Endothelial cell of umbilical vein (primary cell): ENCODE results near the gene ABCA7. TPM values are rescaled to one million over a fixed set of nuclear protein-coding genes. Genes with fewer than 3 reads are reported as not detected.

ENCODE experiments used
- BruUV-seq: library from RNA; stranded (reverse); fragments of 400-500 nt; replicated peaks from 2 replicates; lab custom pipeline; 2021; lab: Mats Ljungman, UMichigan
- CTCF ChIA-PET: fragments of 300-600, 350-600 bp; sonication (Branson Sonifier 250); formaldehyde crosslinking; loops from one replicate; lab custom pipeline; 2021; ENCODE audit warnings: antibody characterized with exemption, inconsistent platforms; lab: Charles Lee
- POLR2A ChIA-PET: fragments of 300-600, 350-600 bp; sonication (Branson Sonifier 250); formaldehyde crosslinking; loops from one replicate; lab custom pipeline; 2021; ENCODE audit warnings: antibody characterized with exemption, inconsistent platforms; lab: Charles Lee
- DNase-seq: peaks from one replicate; pipeline ENCODE4 v3.0.0-alpha.2; 2011; ENCODE audit warnings: low read depth, low spot score
- FAIRE-seq: peaks from 2 replicates; lab custom pipeline; 2011; peaks lifted over from hg19 to GRCh38; lab: Jason Lieb, UNC
- H2AFZ ChIP-seq: 2 replicates; pipeline ENCODE4 v1.6.0; 2012; ENCODE audit warnings: low read depth, low read length, control low read depth, inconsistent platforms
- H3K27ac ChIP-seq: 2 replicates; pipeline ENCODE4 v1.5.1; 2011; ENCODE audit warnings: low read depth, mild to moderate bottlenecking, control low read depth, low read length, moderate library complexity; ENCODE audit not compliant: insufficient read depth
- H3K27me3 ChIP-seq, 2 experiments: 2 replicates each; pipeline versions ENCODE4 v1.6.0 to v1.6.1; 2011; ENCODE audit warnings: low read length in 2 of 2, mixed read lengths in 1 of 2; ENCODE audit not compliant: control insufficient read depth in 2 of 2, insufficient read depth in 2 of 2
- H3K36me3 ChIP-seq, 2 experiments: 2 replicates in 1 of 2; 3 replicates in 1 of 2; pipeline ENCODE4 v1.5.1; 2011; ENCODE audit warnings: low read length in 2 of 2, mild to moderate bottlenecking in 1 of 2, moderate library complexity in 1 of 2; ENCODE audit not compliant: control insufficient read depth in 2 of 2, insufficient read depth in 2 of 2; ENCODE audit errors: extremely low read depth in 1 of 2
- H3K4me1 ChIP-seq: 3 replicates; pipeline ENCODE4 v1.5.1; 2011; ENCODE audit warnings: mild to moderate bottlenecking, low read length; ENCODE audit not compliant: control insufficient read depth, insufficient read depth; ENCODE audit errors: extremely low read depth
- H3K4me2 ChIP-seq: 2 replicates; pipeline ENCODE4 v1.6.1; 2011; ENCODE audit warnings: low read length, control low read depth, mixed read lengths; ENCODE audit not compliant: insufficient read depth
- H3K4me3 ChIP-seq, 3 experiments: fragments of 200-600 bp in 1 of 3; sonication (generic), shearing (Covaris generic) in 1 of 3; replicated peaks in 1 of 3; 2 replicates each; pipeline ENCODE4 v1.5.1; 2011 to 2016; ENCODE audit warnings: control low read depth in 3 of 3, low read length in 3 of 3, mild to moderate bottlenecking in 2 of 3, inconsistent platforms in 1 of 3, low read depth in 1 of 3, moderate library complexity in 1 of 3; ENCODE audit not compliant: insufficient read depth in 1 of 3
- H3K79me2 ChIP-seq: 2 replicates; pipeline ENCODE4 v1.6.0; 2012; ENCODE audit warnings: low read length, inconsistent platforms; ENCODE audit not compliant: control insufficient read depth, insufficient read depth
- H3K9ac ChIP-seq: replicated peaks from 2 replicates; pipeline ENCODE3; 2011; ENCODE audit warnings: low read length, control low read depth; ENCODE audit not compliant: insufficient read depth; ENCODE audit errors: extremely low read depth
- H3K9me1 ChIP-seq: replicated peaks from 3 replicates; pipeline ENCODE4 v1.6.0; 2011; ENCODE audit warnings: mild to moderate bottlenecking, low read length; ENCODE audit not compliant: control insufficient read depth, insufficient read depth; ENCODE audit errors: extremely low read depth
- H3K9me3 ChIP-seq: replicated peaks from 2 replicates; pipeline ENCODE4 v1.5.1; 2012; ENCODE audit warnings: low read length, inconsistent platforms; ENCODE audit not compliant: control insufficient read depth, insufficient read depth
- H4K20me1 ChIP-seq: replicated peaks from 2 replicates; pipeline ENCODE3; 2011; ENCODE audit warnings: mild to moderate bottlenecking, low read length; ENCODE audit not compliant: control insufficient read depth, insufficient read depth; ENCODE audit errors: extremely low read depth
- EZH2 ChIP-seq: IDR thresholded peaks from 2 replicates; pipeline ENCODE4 v1.6.1; 2012; ENCODE audit warnings: borderline replicate concordance, low read depth, mild to moderate bottlenecking, moderate library complexity, low read length, inconsistent platforms; ENCODE audit not compliant: severe bottlenecking
- FOS ChIP-seq: IDR thresholded peaks from 2 replicates; pipeline ENCODE4 v1.6.1; 2011; ENCODE audit warnings: mild to moderate bottlenecking, low read length, moderate library complexity, borderline replicate concordance; ENCODE audit not compliant: insufficient read depth
- GATA2 ChIP-seq: IDR thresholded peaks from 2 replicates; pipeline ENCODE4 v1.7.0; 2011; ENCODE audit warnings: low read depth, mild to moderate bottlenecking, moderate library complexity, mixed read lengths, low read length; ENCODE audit not compliant: insufficient read length, insufficient read depth
- JUN ChIP-seq: IDR thresholded peaks from 2 replicates; pipeline ENCODE4 v1.6.1; 2011; ENCODE audit warnings: borderline replicate concordance, low read depth; ENCODE audit not compliant: insufficient read length, insufficient read depth
- MYC ChIP-seq: IDR thresholded peaks from one replicate; pipeline ENCODE4 v1.6.1; 2011; ENCODE audit warnings: mild to moderate bottlenecking, low read depth, low read length
- POLR2A ChIP-seq: IDR thresholded peaks from 2 replicates; pipeline ENCODE4 v1.6.1; 2012; ENCODE audit warnings: low read depth, mild to moderate bottlenecking, control low read depth, low read length
- POLR2AphosphoS5 ChIP-seq: IDR thresholded peaks from 2 replicates; pipeline ENCODE4 v1.6.1; 2012; ENCODE audit warnings: low read depth, mild to moderate bottlenecking, control low read depth, low read length, moderate library complexity; ENCODE audit not compliant: insufficient read depth
- dilution Hi-C: fragments of 300-500 bp; cut with MboI; formaldehyde crosslinking; loops from one replicate; pipeline ENCODE4 v1.15.0; 2019; ENCODE audit warnings: low sequenced_read_pairs; ENCODE audit not compliant: extremely low pct_ligation_motif_present
- intact Hi-C: fragments of 100-400 bp; cut with micrococcal nuclease; formaldehyde crosslinking; loops from one replicate; pipeline ENCODE4 v1.10.0; 2022
- polyA plus RNA-seq, 4 experiments: library from polyadenylated mRNA; depleted of rRNA in 3 of 4; stranded (reverse) in 3 of 4; unstranded in 1 of 4; fragments of >200 nt; gene quantifications; 2 replicates each; pipeline versions ENCODE4 v1.2.1 to v1.2.3, GENCODE V29; 2011 to 2012; ENCODE audit warnings: missing spikeins in 1 of 4
- total RNA-seq: library from RNA; stranded (reverse); gene quantifications from 2 replicates; pipeline ENCODE4 v1.2.3, GENCODE V29; 2021
- TF ChIP-seq, protein P1 (sequence below), 2 donors: IDR thresholded peaks; 1 replicate in 1 of 2; 2 replicates in 1 of 2; pipeline ENCODE4 v1.5.1; 2011; ENCODE audit warnings: low read length in 2 of 2, mild to moderate bottlenecking in 2 of 2, moderate library complexity in 2 of 2, control low read depth in 1 of 2, inconsistent platforms in 1 of 2, low read depth in 1 of 2; ENCODE audit not compliant: insufficient read depth in 1 of 2; ENCODE audit errors: extremely low read depth in 1 of 2
- TF ChIP-seq, protein P2 (sequence below): IDR thresholded peaks from 2 replicates; pipeline ENCODE4 v1.6.1; 2011; ENCODE audit not compliant: insufficient read depth, insufficient read length

ABCA7 gene
- total and polyA plus RNA-seq, 2 donors (not counting 3 experiments of a cell fraction or from before 2014, with no cell fraction given): 5.7 to 9.8 TPM

DNA sequence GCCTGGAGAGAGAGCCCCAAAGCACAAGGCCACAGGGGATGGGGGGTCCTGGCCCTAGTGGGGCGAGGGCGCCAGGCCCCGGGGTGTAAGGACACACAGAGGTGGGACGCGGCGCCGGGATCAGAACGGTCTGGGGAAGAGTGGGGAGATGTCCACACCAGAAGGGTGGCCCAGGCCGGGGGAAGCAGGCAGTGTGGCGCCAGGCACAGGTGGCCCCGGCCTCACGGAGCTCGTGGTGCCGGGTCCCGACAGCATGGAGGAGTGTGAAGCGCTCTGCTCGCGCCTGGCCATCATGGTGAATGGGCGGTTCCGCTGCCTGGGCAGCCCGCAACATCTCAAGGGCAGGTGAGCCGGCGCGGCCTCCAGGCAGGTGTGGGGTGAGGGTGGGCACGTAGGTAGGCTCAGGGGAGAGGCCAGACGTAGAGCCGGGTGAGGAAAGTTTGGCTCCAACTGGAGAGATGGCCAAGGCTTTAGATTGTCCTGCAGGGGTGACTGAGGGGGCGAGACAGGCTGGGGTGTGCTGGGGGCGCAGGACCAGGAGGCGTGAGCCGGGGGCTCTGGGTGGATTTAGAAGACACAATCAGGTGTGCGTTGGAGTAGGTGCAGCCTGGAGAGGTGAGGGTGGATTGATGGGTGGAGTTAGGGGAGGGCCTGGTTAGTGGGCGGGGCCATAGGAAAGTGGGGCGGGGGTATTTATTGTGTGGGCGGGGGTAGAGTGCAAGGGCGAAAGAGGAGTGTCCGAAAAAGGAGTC is 24.2 kb downstream of the ABCA7 start:
- H2AFZ ChIP-seq: no peak overlapping the region
- no peaks in the 10 kb centered on the region for H3K36me3 ChIP-seq
- DNase-seq: no peak
- BruUV-seq: no TSS peak
- H3K79me2 ChIP-seq: no peaks in the 10 kb centered on the region
- CTCF ChIA-PET: interaction anchor here (1.0 to 1.9 kb wide), 14 partner anchors 9 to 150 kb away, joined by 3 to 13 read pairs (median 6); partner anchors contain the start of genes CNN2 and GPX4
- dilution Hi-C loops: no loop called here
- H3K4me1 ChIP-seq: peaks cover 24% of the 10 kb centered on the region
- no peaks in the 10 kb centered on the region for H3K9me1 ChIP-seq
- H3K9ac ChIP-seq: no peak overlapping the region
- no peak overlapping the region for H3K4me3 ChIP-seq
- H3K27me3 ChIP-seq: no peaks in the 10 kb centered on the region
- H3K4me2 ChIP-seq: no peak overlapping the region
- no peak for FAIRE-seq
- intact Hi-C loops: no loop called here
- POLR2A ChIA-PET: interaction anchor here (0.8 to 1.2 kb wide), 2 partner anchors 35 to 38 kb away, joined by 3 to 4 read pairs; no protein-coding TSS in a partner anchor
- TF ChIP-seq JUN (no peak), EZH2 (no peak), POLR2AphosphoS5 (no peak), POLR2A (no peak), FOS (no peak), MYC (no peak), GATA2 (no peak)
- TF ChIP-seq, protein P1, sequence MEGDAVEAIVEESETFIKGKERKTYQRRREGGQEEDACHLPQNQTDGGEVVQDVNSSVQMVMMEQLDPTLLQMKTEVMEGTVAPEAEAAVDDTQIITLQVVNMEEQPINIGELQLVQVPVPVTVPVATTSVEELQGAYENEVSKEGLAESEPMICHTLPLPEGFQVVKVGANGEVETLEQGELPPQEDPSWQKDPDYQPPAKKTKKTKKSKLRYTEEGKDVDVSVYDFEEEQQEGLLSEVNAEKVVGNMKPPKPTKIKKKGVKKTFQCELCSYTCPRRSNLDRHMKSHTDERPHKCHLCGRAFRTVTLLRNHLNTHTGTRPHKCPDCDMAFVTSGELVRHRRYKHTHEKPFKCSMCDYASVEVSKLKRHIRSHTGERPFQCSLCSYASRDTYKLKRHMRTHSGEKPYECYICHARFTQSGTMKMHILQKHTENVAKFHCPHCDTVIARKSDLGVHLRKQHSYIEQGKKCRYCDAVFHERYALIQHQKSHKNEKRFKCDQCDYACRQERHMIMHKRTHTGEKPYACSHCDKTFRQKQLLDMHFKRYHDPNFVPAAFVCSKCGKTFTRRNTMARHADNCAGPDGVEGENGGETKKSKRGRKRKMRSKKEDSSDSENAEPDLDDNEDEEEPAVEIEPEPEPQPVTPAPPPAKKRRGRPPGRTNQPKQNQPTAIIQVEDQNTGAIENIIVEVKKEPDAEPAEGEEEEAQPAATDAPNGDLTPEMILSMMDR (IDR thresholded peaks at IDR 0.05; ENCODE audit: extremely low read depth in 1 of 2, insufficient read depth in 1 of 2, low read depth in 1 of 2, low read length in 2 of 2): no peak
- TF ChIP-seq, protein P2, sequence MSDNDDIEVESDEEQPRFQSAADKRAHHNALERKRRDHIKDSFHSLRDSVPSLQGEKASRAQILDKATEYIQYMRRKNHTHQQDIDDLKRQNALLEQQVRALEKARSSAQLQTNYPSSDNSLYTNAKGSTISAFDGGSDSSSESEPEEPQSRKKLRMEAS: no peak
- H4K20me1 ChIP-seq: no peaks in the 10 kb centered on the region
- no peaks in the 10 kb centered on the region for H3K9me3 ChIP-seq
- H3K27ac ChIP-seq: no peak overlapping the region
